Adrenal gland (tissue), 12 donors: ENCODE measurements around the gene FOXO1. TPM values are rescaled to one million over a fixed set of nuclear protein-coding genes. Genes with fewer than 3 reads are reported as not detected.

Source experiments
- DNase-seq, 7 donors: peaks; one replicate each; pipeline ENCODE4 v3.0.0-alpha.2; 2019 to 2020
- H3K27ac ChIP-seq, 5 donors: fragments of 200-600 bp; sonication (generic) in 4 of 5; 1 replicate in 3 of 5; 2 replicates in 2 of 5; pipeline versions ENCODE4 v1.5.1 to v1.8.0; 2016 to 2020; ENCODE audit warnings: mild to moderate bottlenecking in 1 of 5
- H3K27me3 ChIP-seq: fragments of 200-600 bp; 2 replicates; pipeline ENCODE4 v1.8.0; 2021
- H3K36me3 ChIP-seq, 2 donors: fragments of 200-600 bp; replicated peaks in 1 of 2; 1 replicate in 1 of 2; 2 replicates in 1 of 2; pipeline versions ENCODE4 v1.5.1 to v1.8.0; 2018 to 2022
- H3K4me1 ChIP-seq, 2 donors: fragments of 200-600 bp; replicated peaks in 1 of 2; 1 replicate in 1 of 2; 2 replicates in 1 of 2; pipeline versions ENCODE4 v1.5.1 to v1.8.0; 2018 to 2021
- H3K4me3 ChIP-seq, 4 donors: fragments of 200-600 bp; sonication (generic) in 3 of 4; one replicate each; pipeline ENCODE4 v1.5.1; 2016 to 2018
- H3K9me3 ChIP-seq, 3 donors: fragments of 200-600 bp; sonication (generic) in 1 of 3; replicated peaks in 1 of 3; 1 replicate in 2 of 3; 2 replicates in 1 of 3; pipeline versions ENCODE4 v1.5.1 to v1.8.0; 2016 to 2021
- POLR2A ChIP-seq, 2 donors: fragments of 450-650 bp; IDR thresholded peaks; one replicate each; pipeline ENCODE4 v1.6.1; 2017; ENCODE audit warnings: antibody characterized with exemption in 2 of 2, mild to moderate bottlenecking in 2 of 2, moderate library complexity in 1 of 2
- WGBS, 4 donors: extraction: QIAGEN DNeasy Blood & Tissue Kit in 2 of 4; methylation state at CpG; one replicate each; pipeline versions ENCODE4 v1.1.5 to v1.1.7; 2013 to 2017; 5-methylcytosine and 5-hydroxymethylcytosine counted together
- intact Hi-C, 2 donors: fragments of 100-400 bp; cut with DNase I; formaldehyde crosslinking; loops; one replicate each; pipeline versions ENCODE4 v1.14.1 to v1.15.0; 2022 to 2023
- polyA plus RNA-seq, 3 donors: library from polyadenylated mRNA; stranded (reverse); fragments of 200-250 nt in 2 of 3; fragments of 350-450 nt in 1 of 3; fragmentation: Illumina TruSeq in 1 of 3; extraction: RNeasy Lipid Tissue Mini Kit (QIAGEN cat#74804) in 1 of 3; gene quantifications; one replicate each; pipeline ENCODE4 v1.2.3, GENCODE V29; 2013 to 2014
- total RNA-seq, 9 donors: library from RNA; depleted of rRNA in 4 of 9; stranded (reverse); fragments of >200 nt in 4 of 9; fragments of 120-200 nt in 1 of 9; fragmentation: NEBNext Ultra II Directional in 1 of 9; extraction: Animal tissue kit (Norgen Biotek cat#: 25700) in 1 of 9; gene quantifications; one replicate each; pipeline versions ENCODE4 v1.1.0 to v1.2.4, GENCODE V29; 2013 to 2023
- TF ChIP-seq, protein P1 (sequence below), 6 experiments: fragments of 450-650 bp in 4 of 6; fragments of 200-600 bp in 2 of 6; sonication (generic) in 1 of 6; IDR thresholded peaks; 1 replicate in 5 of 6; 2 replicates in 1 of 6; pipeline versions ENCODE4 v1.5.1 to v1.8.0; 2016 to 2021; ENCODE audit warnings: antibody characterized with exemption in 6 of 6, mild to moderate bottlenecking in 2 of 6, moderate library complexity in 1 of 6
- donor health status: healthy with polysubstance abuse.
- donor health status: Bipolar disorder and iron deficiency.
- donor health status: DM: yes; HTN: yes; CAD: no.
- donor health status: DM: no; HTN: no; CAD: no.
- donor health status: DM: no; HTN: no; CAD: no.
- donor health status: DM: yes; HTN: yes; CAD: no.

FOXO1 gene
- total and polyA plus RNA-seq, 12 donors, result 4.3 to 35.4 (median 21.5) TPM

DNA sequence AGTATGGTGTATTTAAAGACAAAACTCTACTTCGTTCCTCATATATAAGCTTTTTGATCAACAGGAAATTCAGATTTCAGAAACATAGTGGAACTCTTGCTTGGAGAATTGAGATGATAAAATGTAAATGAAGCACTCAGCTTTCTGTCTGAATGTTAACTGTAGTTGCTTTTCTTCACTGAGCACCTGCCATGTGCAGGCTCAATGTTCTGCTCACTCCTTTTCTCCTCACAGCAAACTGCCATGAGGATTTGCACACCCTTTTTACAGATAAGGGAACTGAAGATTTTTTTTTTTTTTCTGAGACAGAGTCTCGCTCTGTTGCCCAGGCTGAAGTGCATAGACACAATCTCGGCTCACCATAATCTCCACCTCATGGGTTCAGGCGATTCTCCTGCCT is 28.0 kb upstream of the FOXO1 start:
- WGBS, 4 donors, result 83 to 89% (median 86%) methylated on average over 4 of the region's 4 CpGs
- H3K9me3 ChIP-seq, result no peaks in the 10 kb centered on the region
- H3K4me3 ChIP-seq, result no peak overlapping the region
- H3K4me1 ChIP-seq, result no peaks in the 10 kb centered on the region
- TF ChIP-seq, protein P1, sequence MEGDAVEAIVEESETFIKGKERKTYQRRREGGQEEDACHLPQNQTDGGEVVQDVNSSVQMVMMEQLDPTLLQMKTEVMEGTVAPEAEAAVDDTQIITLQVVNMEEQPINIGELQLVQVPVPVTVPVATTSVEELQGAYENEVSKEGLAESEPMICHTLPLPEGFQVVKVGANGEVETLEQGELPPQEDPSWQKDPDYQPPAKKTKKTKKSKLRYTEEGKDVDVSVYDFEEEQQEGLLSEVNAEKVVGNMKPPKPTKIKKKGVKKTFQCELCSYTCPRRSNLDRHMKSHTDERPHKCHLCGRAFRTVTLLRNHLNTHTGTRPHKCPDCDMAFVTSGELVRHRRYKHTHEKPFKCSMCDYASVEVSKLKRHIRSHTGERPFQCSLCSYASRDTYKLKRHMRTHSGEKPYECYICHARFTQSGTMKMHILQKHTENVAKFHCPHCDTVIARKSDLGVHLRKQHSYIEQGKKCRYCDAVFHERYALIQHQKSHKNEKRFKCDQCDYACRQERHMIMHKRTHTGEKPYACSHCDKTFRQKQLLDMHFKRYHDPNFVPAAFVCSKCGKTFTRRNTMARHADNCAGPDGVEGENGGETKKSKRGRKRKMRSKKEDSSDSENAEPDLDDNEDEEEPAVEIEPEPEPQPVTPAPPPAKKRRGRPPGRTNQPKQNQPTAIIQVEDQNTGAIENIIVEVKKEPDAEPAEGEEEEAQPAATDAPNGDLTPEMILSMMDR (IDR thresholded peaks at IDR 0.05), result no peak
- TF ChIP-seq POLR2A (IDR thresholded peaks at IDR 0.05), result no peak
- H3K27ac ChIP-seq, result no peak overlapping the region
- intact Hi-C loops, result no loop called here
- H3K36me3 ChIP-seq, result no peaks in the 10 kb centered on the region
- no peak for DNase-seq
- H3K27me3 ChIP-seq, result no peaks in the 10 kb centered on the region

DNA sequence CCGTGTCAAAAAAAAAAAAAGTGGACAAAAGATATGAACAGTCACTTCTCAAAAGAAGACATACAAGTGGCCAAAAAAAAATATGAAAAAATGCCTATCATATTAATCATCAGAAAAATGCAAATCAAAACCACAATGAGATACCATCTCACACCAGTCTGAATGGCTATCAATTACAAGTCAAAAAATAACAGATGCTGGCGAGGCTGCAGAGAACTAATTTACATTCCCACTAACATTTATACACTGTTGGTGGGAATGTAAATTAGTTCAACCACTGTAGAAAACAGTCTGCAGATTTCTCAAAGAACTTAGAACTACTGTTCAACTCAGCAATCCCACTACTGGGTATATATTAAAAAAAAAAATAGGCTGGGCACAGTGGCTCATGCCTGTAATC is 26.5 kb upstream of the FOXO1 start:
- Histone ChIP-seq H3K4me1 (no peaks in the 10 kb centered on the region), H3K27me3 (no peaks in the 10 kb centered on the region), H3K4me3 (no peak overlapping the region), H3K9me3 (no peaks in the 10 kb centered on the region), H3K36me3 (no peaks in the 10 kb centered on the region), H3K27ac (no peak overlapping the region)
- intact Hi-C loops, result no loop called here
- no peak for DNase-seq
- WGBS, 4 donors, result 61 to 76% (median 64%) methylated on average over 2 of the region's 2 CpGs
- TF ChIP-seq, protein P1 (IDR thresholded peaks at IDR 0.05), result no peak
- no peak for TF ChIP-seq POLR2A (IDR thresholded peaks at IDR 0.05)

DNA sequence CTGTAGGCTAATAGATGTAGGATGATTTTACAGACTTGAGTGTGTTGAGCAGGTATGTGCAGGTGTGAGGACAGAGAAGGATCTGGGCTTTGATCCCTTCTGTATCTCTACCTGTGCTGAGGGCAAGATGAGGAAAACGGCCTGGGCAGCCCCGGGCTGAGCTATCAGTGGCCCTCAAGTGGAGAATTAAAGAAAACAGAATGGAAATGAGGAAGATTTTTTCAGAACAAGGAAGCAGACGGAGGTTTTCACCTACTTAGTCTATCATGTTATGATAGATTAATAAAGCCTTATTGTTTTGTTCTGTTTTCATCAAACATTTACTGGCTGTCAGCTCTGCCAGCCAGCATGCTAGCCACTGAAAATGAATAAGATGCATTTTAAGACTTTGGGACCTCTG is 22.3 kb upstream of the FOXO1 start:
- DNase-seq, result no peak
- no peak overlapping the region for H3K27ac ChIP-seq
- H3K36me3 ChIP-seq, result no peaks in the 10 kb centered on the region
- H3K4me1 ChIP-seq, result no peaks in the 10 kb centered on the region
- intact Hi-C loops, result loop anchor here in 1 of 2 donors (10.0 kb wide), 2 partner anchors 744 to 1004 kb away; no protein-coding TSS in a partner anchor
- no peaks in the 10 kb centered on the region for H3K27me3 ChIP-seq
- TF ChIP-seq, protein P1 (IDR thresholded peaks at IDR 0.05), result no peak
- no peak for TF ChIP-seq POLR2A (IDR thresholded peaks at IDR 0.05)
- H3K4me3 ChIP-seq, result no peak overlapping the region
- no peaks in the 10 kb centered on the region for H3K9me3 ChIP-seq
- WGBS, 4 donors, result 76 to 86% (median 80%) methylated on average over 3 of the region's 3 CpGs

DNA sequence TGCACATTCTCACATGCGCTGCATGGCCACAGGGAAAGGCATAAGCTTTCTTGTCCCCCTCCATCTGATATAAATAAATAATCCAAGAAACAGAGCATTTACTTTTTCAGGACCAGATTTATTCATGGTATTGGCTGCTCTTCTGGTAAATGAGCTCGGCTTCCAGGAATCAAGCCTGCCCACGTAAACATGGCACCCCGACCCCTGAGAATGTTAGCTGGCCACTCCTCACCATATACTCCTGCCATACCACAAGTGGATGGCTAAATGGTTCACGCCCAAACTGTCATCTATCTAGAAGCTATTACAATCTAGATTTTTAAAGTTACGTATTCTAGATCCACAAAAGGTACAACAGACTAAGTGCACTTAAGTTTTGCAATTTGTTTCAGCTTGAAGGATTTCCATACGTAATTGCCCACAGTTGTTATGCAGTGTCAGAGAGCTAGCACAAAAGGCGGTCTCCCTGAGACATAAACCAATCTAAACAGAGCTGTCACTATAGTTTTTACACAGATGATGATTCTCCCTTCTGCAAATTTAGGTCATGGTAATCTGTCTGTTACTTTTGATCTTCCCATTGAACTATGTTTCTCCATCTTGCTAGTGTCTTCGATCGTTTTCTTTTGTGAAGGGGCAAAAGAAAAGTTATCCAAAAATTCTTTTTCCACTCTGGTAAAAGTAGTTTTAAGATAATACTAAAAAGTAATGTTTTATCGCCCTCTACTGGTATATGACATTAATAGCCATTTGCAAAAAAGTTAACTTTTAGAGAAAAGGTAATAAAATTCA is 16.2 kb upstream of the FOXO1 start:
- no peaks in the 10 kb centered on the region for H3K36me3 ChIP-seq
- no peak for TF ChIP-seq POLR2A (IDR thresholded peaks at IDR 0.05)
- TF ChIP-seq, protein P1 (IDR thresholded peaks at IDR 0.05), result peak; percentile 33 to 80 (median 64)
- no peaks in the 10 kb centered on the region for H3K9me3 ChIP-seq
- 48 to 53% (median 50%) methylated on average over 11 of the region's 11 CpGs for WGBS, 4 donors
- intact Hi-C loops, result loop anchor here (5.0 to 10.0 kb wide), 3 partner anchors 615 to 998 kb away; no protein-coding TSS in a partner anchor
- no peak overlapping the region for H3K4me3 ChIP-seq
- no peaks in the 10 kb centered on the region for H3K27me3 ChIP-seq
- no peak overlapping the region for H3K27ac ChIP-seq
- no peak for DNase-seq
- no peaks in the 10 kb centered on the region for H3K4me1 ChIP-seq
